NB4 (cell line): Measurements from ENCODE around the gene PLEKHF1.

Experiments
- DNase-seq: peaks from one replicate; pipeline ENCODE4 v3.0.0; 2010; ENCODE audit warnings: low read depth
- H3K4me3 ChIP-seq: one replicate; pipeline ENCODE4 v1.5.1; 2011; ENCODE audit warnings: mild to moderate bottlenecking, low read depth, low read length, moderate library complexity
- MYC ChIP-seq: IDR thresholded peaks from 2 replicates; pipeline ENCODE4 v1.6.1; 2011; ENCODE audit warnings: low read depth, low read length
- POLR2A ChIP-seq: IDR thresholded peaks from 2 replicates; pipeline ENCODE4 v1.6.1; 2011; ENCODE audit warnings: mild to moderate bottlenecking; ENCODE audit not compliant: insufficient read length; ENCODE audit errors: extremely low read depth
- TF ChIP-seq, protein P1 (sequence below): IDR thresholded peaks from 2 replicates; pipeline ENCODE4 v1.6.1; 2011; ENCODE audit warnings: low read depth, low read length
- TF ChIP-seq, protein P2 (sequence below): IDR thresholded peaks from one replicate; pipeline ENCODE4 v1.5.1; 2012; ENCODE audit warnings: low read depth, low read length

The PLEKHF1 gene

DNA sequence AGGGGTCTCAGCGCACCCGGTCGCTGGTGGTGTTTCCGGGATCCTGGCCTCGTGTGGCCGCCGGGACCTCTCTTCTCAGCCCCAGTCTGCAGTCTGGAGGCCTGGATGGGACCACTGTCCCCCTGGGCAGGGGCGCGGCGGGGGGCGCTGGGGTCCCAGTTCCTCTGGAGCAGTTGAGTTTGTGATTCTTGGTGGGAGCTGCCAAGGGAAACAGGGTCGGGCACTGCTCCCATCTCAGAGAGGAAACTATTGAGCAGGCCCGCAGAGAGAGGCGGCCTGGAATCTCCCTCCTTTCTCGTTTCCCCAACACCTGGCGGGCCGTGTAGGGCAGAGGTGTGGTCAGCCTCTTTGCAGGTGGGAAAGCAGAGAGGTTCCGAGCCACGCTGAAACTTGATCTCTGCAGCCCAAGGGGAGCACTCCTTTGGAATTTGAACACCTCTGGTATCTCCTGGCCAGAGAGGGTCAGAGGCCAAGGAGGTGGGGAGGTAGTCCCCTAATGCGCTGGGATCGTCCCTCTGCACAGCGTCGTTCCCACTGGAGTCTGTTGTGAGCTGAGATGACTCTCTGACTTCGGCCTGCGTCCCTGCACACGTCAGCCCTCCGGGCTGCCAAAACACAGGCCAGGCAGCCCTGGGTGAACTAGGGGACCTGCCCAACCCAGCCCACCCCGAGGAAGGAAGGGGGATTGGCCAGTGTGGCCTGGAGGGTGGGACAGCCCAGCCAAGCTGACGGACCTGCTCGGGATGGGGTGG is 741 bp downstream of the PLEKHF1 start:
- DNase-seq, result no peak
- TF ChIP-seq POLR2A (no peak), MYC (no peak)
- TF ChIP-seq, protein P1, sequence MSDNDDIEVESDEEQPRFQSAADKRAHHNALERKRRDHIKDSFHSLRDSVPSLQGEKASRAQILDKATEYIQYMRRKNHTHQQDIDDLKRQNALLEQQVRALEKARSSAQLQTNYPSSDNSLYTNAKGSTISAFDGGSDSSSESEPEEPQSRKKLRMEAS, result no peak
- TF ChIP-seq, protein P2, sequence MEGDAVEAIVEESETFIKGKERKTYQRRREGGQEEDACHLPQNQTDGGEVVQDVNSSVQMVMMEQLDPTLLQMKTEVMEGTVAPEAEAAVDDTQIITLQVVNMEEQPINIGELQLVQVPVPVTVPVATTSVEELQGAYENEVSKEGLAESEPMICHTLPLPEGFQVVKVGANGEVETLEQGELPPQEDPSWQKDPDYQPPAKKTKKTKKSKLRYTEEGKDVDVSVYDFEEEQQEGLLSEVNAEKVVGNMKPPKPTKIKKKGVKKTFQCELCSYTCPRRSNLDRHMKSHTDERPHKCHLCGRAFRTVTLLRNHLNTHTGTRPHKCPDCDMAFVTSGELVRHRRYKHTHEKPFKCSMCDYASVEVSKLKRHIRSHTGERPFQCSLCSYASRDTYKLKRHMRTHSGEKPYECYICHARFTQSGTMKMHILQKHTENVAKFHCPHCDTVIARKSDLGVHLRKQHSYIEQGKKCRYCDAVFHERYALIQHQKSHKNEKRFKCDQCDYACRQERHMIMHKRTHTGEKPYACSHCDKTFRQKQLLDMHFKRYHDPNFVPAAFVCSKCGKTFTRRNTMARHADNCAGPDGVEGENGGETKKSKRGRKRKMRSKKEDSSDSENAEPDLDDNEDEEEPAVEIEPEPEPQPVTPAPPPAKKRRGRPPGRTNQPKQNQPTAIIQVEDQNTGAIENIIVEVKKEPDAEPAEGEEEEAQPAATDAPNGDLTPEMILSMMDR, result no peak
- H3K4me3 ChIP-seq, result peak overlapping the region; percentile 52

DNA sequence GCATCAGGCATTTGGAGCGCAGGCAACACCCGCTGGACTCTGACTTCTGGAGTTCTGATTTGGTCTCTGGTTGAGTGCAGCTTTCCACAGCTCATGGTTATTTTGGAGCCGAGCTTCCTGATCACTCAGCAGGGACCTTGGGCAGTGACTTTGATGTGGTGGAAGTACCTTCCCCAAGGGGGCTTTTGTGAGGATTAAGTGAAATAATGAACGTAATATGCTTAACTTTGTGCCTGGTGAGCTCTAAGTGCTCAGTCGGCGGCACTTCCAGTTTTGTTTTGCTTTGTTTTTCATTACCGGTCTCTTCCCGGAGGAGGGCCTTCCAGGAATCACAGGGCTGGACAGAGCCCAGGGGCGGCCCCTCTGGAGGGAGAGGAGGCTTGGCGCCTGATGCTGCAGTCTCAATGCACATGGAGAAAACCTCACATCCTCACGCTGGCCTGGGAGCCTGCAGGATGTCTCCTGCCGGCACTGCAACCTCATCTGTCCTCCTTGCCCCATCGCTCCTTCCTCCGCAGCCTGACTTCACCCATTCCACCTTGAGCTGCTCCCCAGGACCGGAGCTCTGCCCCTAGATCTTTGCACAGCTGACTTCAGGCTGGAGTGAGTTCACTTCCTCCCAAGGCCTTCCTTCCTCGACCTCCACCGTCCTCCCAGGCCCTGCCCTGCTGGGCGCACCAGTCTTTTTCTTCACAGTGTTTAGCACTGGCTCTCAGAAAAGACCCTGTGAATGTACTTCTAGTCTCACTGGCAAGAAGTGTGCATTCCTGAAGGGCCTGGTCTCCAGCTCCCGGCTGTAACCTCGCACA is 1.5 kb downstream of the PLEKHF1 start:
- TF ChIP-seq, protein P2, result no peak
- TF ChIP-seq, protein P1, result no peak
- no peak for TF ChIP-seq MYC
- H3K4me3 ChIP-seq, result no peak overlapping the region
- no peak for DNase-seq

DNA sequence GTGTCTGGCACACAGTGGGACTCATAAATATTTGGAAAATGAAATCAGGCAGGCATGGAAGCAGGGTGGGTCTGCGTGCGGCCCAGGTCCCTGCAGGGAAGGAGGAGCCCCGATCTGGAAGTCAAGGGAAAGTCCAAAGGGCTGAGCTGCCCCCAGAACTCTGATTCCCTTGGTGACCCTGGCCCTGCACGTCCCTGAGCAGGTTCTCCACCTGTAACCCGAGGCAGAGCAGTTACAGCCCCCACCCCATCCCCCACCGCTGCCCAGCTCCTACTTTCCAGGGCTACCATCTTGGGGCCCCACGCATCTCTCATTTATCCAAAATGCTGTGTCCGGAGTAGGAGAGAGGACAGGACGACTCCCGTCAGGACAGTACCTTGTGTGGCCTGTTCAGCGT is 2.1 kb downstream of the PLEKHF1 start:
- DNase-seq, result no peak
- TF ChIP-seq MYC (no peak), POLR2A (no peak)
- TF ChIP-seq, protein P2, result no peak
- TF ChIP-seq, protein P1, result no peak
- H3K4me3 ChIP-seq, result no peak overlapping the region

DNA sequence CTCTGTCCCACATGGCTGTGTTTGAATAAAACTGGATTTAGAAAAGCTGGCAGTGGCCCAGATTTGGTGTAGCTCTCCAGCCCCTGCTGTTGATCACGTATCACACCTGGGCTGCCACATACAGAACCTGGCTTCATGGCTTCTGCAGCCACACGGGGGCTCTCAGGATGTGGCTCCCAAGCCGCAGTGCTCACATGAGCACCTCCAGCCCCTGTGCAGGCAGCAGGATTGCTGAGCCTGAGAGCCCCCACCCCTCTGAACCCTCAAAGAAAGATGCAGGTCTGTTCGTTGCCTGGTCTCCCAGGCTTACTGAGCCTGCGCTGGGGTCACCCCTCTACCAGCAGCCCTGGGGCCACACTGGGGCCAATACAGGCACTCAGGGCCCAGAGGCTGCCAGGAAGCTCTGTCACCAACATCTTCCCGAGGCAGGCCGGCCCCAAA is 2.7 kb downstream of the PLEKHF1 start:
- TF ChIP-seq, protein P2, result no peak
- TF ChIP-seq, protein P1, result no peak
- TF ChIP-seq MYC (no peak), POLR2A (no peak)
- no peak for DNase-seq
- H3K4me3 ChIP-seq, result no peak overlapping the region

DNA sequence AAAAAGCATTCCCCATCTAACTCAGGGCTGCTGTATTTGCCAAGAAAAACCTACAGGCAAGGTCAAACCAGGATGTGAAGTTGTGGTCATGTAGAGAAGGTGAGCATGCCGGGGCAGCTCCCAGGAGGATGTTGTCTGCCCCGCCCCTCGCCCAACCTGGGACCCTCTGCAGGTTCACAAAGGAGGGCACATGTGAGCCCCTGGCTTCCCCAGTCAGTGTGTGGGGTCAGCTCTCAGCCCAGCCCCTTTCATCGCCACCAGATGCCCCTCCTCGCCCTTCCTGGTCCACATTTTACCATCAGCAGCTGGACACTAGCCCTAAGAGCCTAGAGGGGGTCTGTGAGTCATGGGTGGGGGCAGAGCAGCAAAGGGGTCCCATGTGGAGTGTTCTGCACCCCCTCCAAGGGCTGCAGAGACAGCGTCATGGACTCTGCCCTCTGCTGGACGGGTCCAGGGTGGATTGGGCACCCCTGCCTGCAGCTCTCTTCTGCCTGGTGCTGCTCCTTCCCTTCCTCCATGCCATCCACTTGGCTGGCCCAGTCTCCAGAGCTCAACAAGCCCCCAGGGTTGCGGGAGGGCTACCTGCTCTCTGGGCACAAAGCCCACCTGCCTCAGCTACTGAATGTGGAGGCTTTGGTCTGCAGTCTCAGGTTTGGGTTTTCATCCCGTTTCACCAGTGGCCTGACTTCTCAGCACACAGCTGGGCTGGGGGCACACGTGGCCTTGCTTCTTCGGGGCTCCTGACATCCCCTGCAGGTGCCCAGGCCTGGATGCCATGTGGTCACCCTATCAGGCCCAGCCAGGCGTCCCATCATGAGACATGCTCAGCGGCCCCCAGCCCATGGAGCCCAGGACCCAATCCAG is 3.7 kb downstream of the PLEKHF1 start:
- no peak for DNase-seq
- TF ChIP-seq MYC (no peak), POLR2A (no peak)
- TF ChIP-seq, protein P2, result no peak
- TF ChIP-seq, protein P1, result no peak
- H3K4me3 ChIP-seq, result no peak overlapping the region
